ENCODE measurements around the gene LENEP. TPM values are rescaled to one million over a fixed set of nuclear protein-coding genes. Genes with fewer than 3 reads are reported as not detected.

Gene LENEP
- total RNA-seq (2021; ENCODE audit: unreplicated experiment) (0.42 TPM), Bru-seq, nascent RNA (percentile 43 among the genes with signal in this experiment), BruChase-seq, experiment 1, labeled RNA remaining after a 6-hour chase (not detected), BruChase-seq, experiment 2, labeled RNA remaining after a 2-hour chase (percentile 31 among the genes with signal in this experiment)
- 0.31 TPM in 1 of 2 replicates, not detected in the other for polyA plus RNA-seq (2012)
- long read RNA-seq, partial matches to known transcripts = 0 of 1 reads
- long read RNA-seq, other reads (novel, unspliced or antisense) = 0 of 1 reads

- peak; percentile 10; the same call in 1 of the 2 replicates for ATAC-seq
- TF ChIP-seq POLR2AphosphoS5 (IDR thresholded peaks at IDR 0.05; ENCODE audit: low read depth, low read length) = 0 out of 2 replicates have a peak, but pooled peaks have one; percentile 1
- no peak for TF ChIP-seq JUND (IDR thresholded peaks at IDR 0.05)
- H3K4me2 ChIP-seq (ENCODE audit: low read length) = no peak within 1 kb of the TSS
Observed at GRCh38 chr1:154993572-154994268, at the start of gene LENEP. Gene LENEP (plus strand): TSS chr1:154993586. CDS start chr1:154993608, 22 bp downstream.

GRCh38 chr1:154943649-154944400 is 49.6 kb upstream of the LENEP start:
- no peak overlapping the region for H3K4me2 ChIP-seq (ENCODE audit: low read length)
- BruUV-seq (replicated peaks) = no TSS peak
- RAD21 ChIA-PET (ENCODE audit: low non-redundant PET in 1 of 2, low total read pairs in 2 of 2, uncharacterized antibody in 2 of 2, unreplicated experiment in 2 of 2) = interaction anchor here (1.0 to 1.5 kb wide), 3 partner anchors 65 to 274 kb away, joined by 3 to 5 read pairs (median 3); no protein-coding TSS in a partner anchor

More at GRCh38 chr1:154993572-154994268, at the start of gene LENEP:
- Histone ChIP-seq H3K4me3 (replicated peaks in 1 of 2; ENCODE audit: low read depth in 1 of 2, low read length in 2 of 2) (no peak within 1 kb of the TSS), H3K4me1 (ENCODE audit: control insufficient read depth in 1 of 2, insufficient read depth in 2 of 2, low read length in 2 of 2) (peaks cover 25 to 49% of the 10 kb centered on the region in 2 experiments), H3K79me2 (ENCODE audit: insufficient read depth, low read length) (peaks cover 10% of the 10 kb centered on the region; the same call in 1 of the 2 replicates), H3K9me3 (ENCODE audit: control insufficient read depth in 1 of 2, insufficient read depth in 1 of 2, low read depth in 1 of 2, low read length in 2 of 2) (no peaks in the 10 kb centered on the region), H3K27me3 (ENCODE audit: insufficient read depth, low read length) (no peaks in the 10 kb centered on the region), H2AFZ (ENCODE audit: low read depth, low read length, poor library complexity, severe bottlenecking) (no peak within 1 kb of the TSS), H3K27ac (ENCODE audit: low read depth, low read length) (peak within 1 kb of the TSS; percentile 32; the same call in 1 of the 2 replicates), H3K9ac (ENCODE audit: low read length) (0 out of 2 replicates have a peak within 1 kb of the TSS, but pooled peaks have one; percentile 10), H3K9me2 (ENCODE audit: insufficient read depth) (no peaks in the 10 kb centered on the region), H3K36me3 (ENCODE audit: control insufficient read depth in 1 of 2, insufficient read depth in 2 of 2, low read length in 2 of 2) (peaks cover 2 to 14% of the 10 kb centered on the region in 2 experiments; a peak in 2 of 4 replicates), H4K20me1 (ENCODE audit: insufficient read depth) (no peaks in the 10 kb centered on the region)
- RAD21 ChIA-PET (ENCODE audit: low non-redundant PET in 1 of 2, low total read pairs in 2 of 2, uncharacterized antibody in 2 of 2, unreplicated experiment in 2 of 2) = no interaction called here
- intact Hi-C loops (cut with micrococcal nuclease) = no loop called here
- POLR2A ChIA-PET = interaction anchor here (1.1 to 2.8 kb wide), 5 partner anchors 10 to 32 kb away, joined by 3 to 18 read pairs (median 8); partner anchors contain the start of genes CKS1B, FLAD1 and SHC1
- CTCF ChIA-PET = interaction anchor here (0.7 to 1.3 kb wide), 4 partner anchors 11 to 91 kb away, joined by 3 to 5 read pairs (median 4); no protein-coding TSS in a partner anchor
- no peak for DNase-seq (ENCODE audit: low read depth, low spot score)
- no TSS peak for BruUV-seq (replicated peaks)

More at GRCh38 chr1:154943649-154944400, 49.6 kb upstream of the LENEP start:
- no peak overlapping the region for H3K4me3 ChIP-seq (replicated peaks in 1 of 2; ENCODE audit: low read depth in 1 of 2, low read length in 2 of 2)
- ChIA-PET POLR2A (interaction anchor here (0.8 to 1.3 kb wide), 2 partner anchors 10 to 12 kb away, joined by 4 read pairs; partner anchors contain the start of gene PBXIP1), CTCF (interaction anchor here (0.7 to 1.4 kb wide), 8 partner anchors 20 to 461 kb away, joined by 3 read pairs; partner anchors contain the start of gene ADAM15)
- no peaks in the 10 kb centered on the region for H4K20me1 ChIP-seq (ENCODE audit: insufficient read depth)
- no peaks in the 10 kb centered on the region for H3K36me3 ChIP-seq (ENCODE audit: control insufficient read depth in 1 of 2, insufficient read depth in 2 of 2, low read length in 2 of 2)
- H3K27ac ChIP-seq (ENCODE audit: low read depth, low read length) = no peak overlapping the region
- H3K9me2 ChIP-seq (ENCODE audit: insufficient read depth) = no peaks in the 10 kb centered on the region
- ATAC-seq (peak; percentile 91), DNase-seq (ENCODE audit: low read depth, low spot score) (no peak)
- no peak overlapping the region for H3K9ac ChIP-seq (ENCODE audit: low read length)
- no peaks in the 10 kb centered on the region for H3K79me2 ChIP-seq (ENCODE audit: insufficient read depth, low read length)
- H3K27me3 ChIP-seq (ENCODE audit: insufficient read depth, low read length) = no peaks in the 10 kb centered on the region
- H3K9me3 ChIP-seq (ENCODE audit: control insufficient read depth in 1 of 2, insufficient read depth in 1 of 2, low read depth in 1 of 2, low read length in 2 of 2) = no peaks in the 10 kb centered on the region
- intact Hi-C loops (cut with micrococcal nuclease) = loop anchor here (1.0 kb wide), 1 partner anchor 385 kb away; no protein-coding TSS in a partner anchor
- H2AFZ ChIP-seq (ENCODE audit: low read depth, low read length, poor library complexity, severe bottlenecking) = no peak overlapping the region
- TF ChIP-seq JUND (IDR thresholded peaks at IDR 0.05) = no peak
- peak in 2 of 3 experiments; percentile 89 to 90; a peak in 4 of 6 replicates for TF ChIP-seq CTCF (IDR thresholded peaks at IDR 0.05 in 2 of 3, conservative IDR thresholded peaks at IDR 0.05 in 1 of 3; ENCODE audit: borderline replicate concordance in 1 of 3, insufficient read depth in 1 of 3, low read depth in 2 of 3, low read length in 2 of 3)
- TF ChIP-seq FOSL1 (IDR thresholded peaks at IDR 0.05; ENCODE audit: low read depth) = no peak
- peaks cover 2 to 12% of the 10 kb centered on the region in 2 experiments; a peak in 3 of 4 replicates for H3K4me1 ChIP-seq (ENCODE audit: control insufficient read depth in 1 of 2, insufficient read depth in 2 of 2, low read length in 2 of 2)

All from HCT116 (cell line).